Measurements from ENCODE around the gene ZDHHC14.

DNA sequence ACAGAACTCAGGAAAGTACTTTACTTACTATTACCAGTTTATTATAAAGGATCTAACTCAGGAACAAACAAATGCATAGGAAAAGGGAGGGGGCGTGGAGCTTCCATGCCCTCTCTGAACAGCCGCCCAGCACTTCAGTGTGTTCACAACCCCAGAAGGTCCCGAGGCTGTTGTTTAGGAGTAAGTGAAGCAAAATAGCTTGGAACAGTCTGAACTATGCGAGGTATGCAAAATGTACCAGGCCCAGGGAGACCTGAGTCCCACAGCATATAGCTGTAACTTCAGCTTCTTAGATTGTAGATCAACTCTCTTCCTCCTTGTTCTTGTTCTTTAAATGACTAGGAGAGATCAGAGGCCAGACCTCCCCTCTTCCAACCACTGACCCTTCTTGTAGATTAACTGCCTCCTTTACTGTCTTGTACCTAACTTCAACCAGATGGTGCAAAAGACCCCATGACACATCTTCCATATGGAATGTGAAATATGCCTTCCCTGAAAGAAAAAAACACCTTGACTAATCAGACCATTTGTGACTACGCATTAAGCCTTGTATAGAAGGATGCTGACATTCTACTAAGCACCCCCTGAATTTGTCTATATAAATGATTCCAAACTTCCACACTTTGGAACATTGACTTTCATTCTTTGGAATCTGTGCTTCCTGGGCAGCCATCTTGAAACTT, 343.3 kb downstream of the ZDHHC14 start:
- TF ChIP-seq POLR2A (IDR thresholded peaks at IDR 0.05) = no peak
- TF ChIP-seq, protein P1, sequence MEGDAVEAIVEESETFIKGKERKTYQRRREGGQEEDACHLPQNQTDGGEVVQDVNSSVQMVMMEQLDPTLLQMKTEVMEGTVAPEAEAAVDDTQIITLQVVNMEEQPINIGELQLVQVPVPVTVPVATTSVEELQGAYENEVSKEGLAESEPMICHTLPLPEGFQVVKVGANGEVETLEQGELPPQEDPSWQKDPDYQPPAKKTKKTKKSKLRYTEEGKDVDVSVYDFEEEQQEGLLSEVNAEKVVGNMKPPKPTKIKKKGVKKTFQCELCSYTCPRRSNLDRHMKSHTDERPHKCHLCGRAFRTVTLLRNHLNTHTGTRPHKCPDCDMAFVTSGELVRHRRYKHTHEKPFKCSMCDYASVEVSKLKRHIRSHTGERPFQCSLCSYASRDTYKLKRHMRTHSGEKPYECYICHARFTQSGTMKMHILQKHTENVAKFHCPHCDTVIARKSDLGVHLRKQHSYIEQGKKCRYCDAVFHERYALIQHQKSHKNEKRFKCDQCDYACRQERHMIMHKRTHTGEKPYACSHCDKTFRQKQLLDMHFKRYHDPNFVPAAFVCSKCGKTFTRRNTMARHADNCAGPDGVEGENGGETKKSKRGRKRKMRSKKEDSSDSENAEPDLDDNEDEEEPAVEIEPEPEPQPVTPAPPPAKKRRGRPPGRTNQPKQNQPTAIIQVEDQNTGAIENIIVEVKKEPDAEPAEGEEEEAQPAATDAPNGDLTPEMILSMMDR (IDR thresholded peaks at IDR 0.05) = no peak

Data from ovary (tissue), 3 donors.